HEK293T (cell line): Measurements from ENCODE around the gene PITPNC1.

ENCODE experiments used
- CTCF ChIA-PET: fragments of 350-600 bp; formaldehyde crosslinking; extraction: SDS; loops from one replicate; lab custom pipeline; 2021; ENCODE audit warnings: antibody characterized with exemption, inconsistent platforms; lab: Yijun Ruan, JAX
- POLR2A ChIA-PET: fragments of 350-600 bp; formaldehyde crosslinking; extraction: SDS; loops from one replicate; lab custom pipeline; 2020; ENCODE audit warnings: antibody characterized with exemption, inconsistent platforms; lab: Yijun Ruan, JAX
- DNase-seq: peaks from one replicate; pipeline ENCODE4 v3.0.0; 2012; ENCODE audit warnings: mixed read lengths; ENCODE audit errors: extremely low spot score
- ARNT ChIP-seq: fragments of 450-650 bp; IDR thresholded peaks from 2 replicates; pipeline ENCODE4 v1.6.1; 2017; ENCODE audit warnings: mild to moderate bottlenecking
- BHLHE40 ChIP-seq: fragments of 450-650 bp; IDR thresholded peaks from 2 replicates; pipeline ENCODE4 v1.6.1; 2016; ENCODE audit warnings: mild to moderate bottlenecking, moderate library complexity, borderline replicate concordance
- CTBP1 ChIP-seq: fragments of 450-650 bp; IDR thresholded peaks from 2 replicates; pipeline ENCODE4 v1.6.1; 2016; ENCODE audit warnings: borderline replicate concordance
- ELF4 ChIP-seq: fragments of 450-650 bp; IDR thresholded peaks from 2 replicates; pipeline ENCODE4 v1.6.1; 2017; ENCODE audit warnings: antibody characterized with exemption
- FOXA1 ChIP-seq: fragments of 450-650 bp; IDR thresholded peaks from 2 replicates; pipeline ENCODE4 v1.6.1; 2016; ENCODE audit warnings: mild to moderate bottlenecking
- FOXK2 ChIP-seq: fragments of 450-650 bp; IDR thresholded peaks from 2 replicates; pipeline ENCODE4 v1.6.1; 2016; ENCODE audit warnings: mild to moderate bottlenecking
- FOXM1 ChIP-seq: fragments of 450-650 bp; IDR thresholded peaks from 2 replicates; pipeline ENCODE4 v1.6.1; 2017; ENCODE audit warnings: mild to moderate bottlenecking, borderline replicate concordance
- HDGF ChIP-seq: fragments of 450-650 bp; IDR thresholded peaks from 2 replicates; pipeline ENCODE4 v1.6.1; 2017; ENCODE audit warnings: antibody characterized with exemption, borderline replicate concordance
- L3MBTL2 ChIP-seq: fragments of 450-650 bp; conservative IDR thresholded peaks from 2 replicates; pipeline ENCODE4 v1.6.1; 2016; ENCODE audit warnings: mild to moderate bottlenecking
- LEF1 ChIP-seq: fragments of 450-650 bp; IDR thresholded peaks from 2 replicates; pipeline ENCODE4 v1.6.1; 2017; ENCODE audit warnings: mild to moderate bottlenecking, borderline replicate concordance
- NFRKB ChIP-seq: fragments of 450-650 bp; IDR thresholded peaks from 2 replicates; pipeline ENCODE4 v1.6.1; 2016; ENCODE audit warnings: mild to moderate bottlenecking, moderate library complexity
- SP1 ChIP-seq: fragments of 450-650 bp; IDR thresholded peaks from 2 replicates; pipeline ENCODE4 v1.6.1; 2017
- SUZ12 ChIP-seq: fragments of 450-650 bp; IDR thresholded peaks from 2 replicates; pipeline ENCODE4 v1.6.1; 2016; ENCODE audit warnings: mild to moderate bottlenecking
- TARDBP ChIP-seq: fragments of 450-650 bp; IDR thresholded peaks from 2 replicates; pipeline ENCODE4 v1.6.1; 2016
- ZNF384 ChIP-seq: fragments of 450-650 bp; IDR thresholded peaks from 2 replicates; pipeline ENCODE4 v1.6.1; 2016
- TF ChIP-seq, protein P1 (sequence below): fragments of 450-650 bp; IDR thresholded peaks from 2 replicates; pipeline ENCODE4 v1.6.1; 2016

The PITPNC1 gene

DNA sequence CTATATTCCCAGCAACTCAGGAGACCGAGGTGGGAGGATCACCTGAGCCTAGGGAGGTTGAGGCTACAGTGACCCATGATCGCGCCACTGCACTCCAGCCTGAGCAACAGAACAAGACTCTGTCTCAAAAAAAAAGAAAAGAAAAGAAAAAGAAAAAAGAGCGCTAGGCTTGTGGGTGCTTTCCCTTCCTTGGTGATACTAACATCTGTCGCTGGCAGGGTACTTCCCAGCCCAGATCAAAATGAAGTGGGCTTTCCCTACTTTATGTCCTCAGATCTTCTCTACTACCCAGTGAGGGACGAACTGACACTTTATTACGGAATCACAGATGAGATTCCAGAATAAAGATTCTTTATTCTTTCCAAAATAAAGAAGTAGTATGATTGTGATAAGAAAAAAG is 236.9 kb downstream of the PITPNC1 start:
- ChIA-PET CTCF (no interaction called here), POLR2A (no interaction called here)
- TF ChIP-seq CTBP1 (no peak), SUZ12 (no peak), FOXM1 (no peak), BHLHE40 (no peak), FOXA1 (no peak)
- TF ChIP-seq, protein P1, sequence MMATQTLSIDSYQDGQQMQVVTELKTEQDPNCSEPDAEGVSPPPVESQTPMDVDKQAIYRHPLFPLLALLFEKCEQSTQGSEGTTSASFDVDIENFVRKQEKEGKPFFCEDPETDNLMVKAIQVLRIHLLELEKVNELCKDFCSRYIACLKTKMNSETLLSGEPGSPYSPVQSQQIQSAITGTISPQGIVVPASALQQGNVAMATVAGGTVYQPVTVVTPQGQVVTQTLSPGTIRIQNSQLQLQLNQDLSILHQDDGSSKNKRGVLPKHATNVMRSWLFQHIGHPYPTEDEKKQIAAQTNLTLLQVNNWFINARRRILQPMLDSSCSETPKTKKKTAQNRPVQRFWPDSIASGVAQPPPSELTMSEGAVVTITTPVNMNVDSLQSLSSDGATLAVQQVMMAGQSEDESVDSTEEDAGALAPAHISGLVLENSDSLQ: no peak

DNA sequence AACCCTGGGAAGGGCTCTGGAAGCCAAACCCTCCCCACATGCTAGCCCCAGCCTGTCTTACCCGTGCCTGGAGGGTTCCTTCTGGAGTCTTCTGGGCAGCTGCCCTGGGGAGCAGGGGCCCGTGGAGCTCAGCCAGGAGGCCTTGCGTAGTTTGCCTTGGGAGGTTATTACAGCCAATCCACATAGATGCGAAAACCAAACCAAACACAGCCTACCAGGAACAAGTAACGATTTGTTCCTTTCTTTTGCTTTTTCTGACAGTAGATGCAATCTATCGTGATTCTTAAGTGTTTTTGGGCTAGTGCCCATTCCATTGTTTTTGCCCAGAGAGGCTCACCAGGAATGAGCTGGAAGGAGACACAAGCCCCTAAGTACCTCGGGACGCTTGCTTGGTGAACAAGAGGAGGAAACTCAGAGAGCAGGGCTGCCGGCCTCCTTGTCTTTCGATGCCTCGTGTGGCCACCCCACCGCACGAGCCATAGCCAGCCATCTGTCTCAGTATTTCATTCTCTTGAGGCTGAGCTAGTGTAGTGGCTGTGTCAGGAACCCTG is 238.0 kb downstream of the PITPNC1 start:
- DNase-seq: no peak
- TF ChIP-seq BHLHE40 (no peak), ELF4 (no peak), ARNT (no peak), FOXK2 (no peak), HDGF (no peak), NFRKB (no peak), SUZ12 (no peak), L3MBTL2 (no peak)
- TF ChIP-seq, protein P1: no peak
- CTCF ChIA-PET: interaction anchor here (1.1 to 1.5 kb wide), 2 partner anchors 12 to 236 kb away, joined by 3 to 10 read pairs; no protein-coding TSS in a partner anchor
- POLR2A ChIA-PET: no interaction called here

More for the DNA sequence above, 236.9 kb downstream of the PITPNC1 start:
- DNase-seq: no peak

DNA sequence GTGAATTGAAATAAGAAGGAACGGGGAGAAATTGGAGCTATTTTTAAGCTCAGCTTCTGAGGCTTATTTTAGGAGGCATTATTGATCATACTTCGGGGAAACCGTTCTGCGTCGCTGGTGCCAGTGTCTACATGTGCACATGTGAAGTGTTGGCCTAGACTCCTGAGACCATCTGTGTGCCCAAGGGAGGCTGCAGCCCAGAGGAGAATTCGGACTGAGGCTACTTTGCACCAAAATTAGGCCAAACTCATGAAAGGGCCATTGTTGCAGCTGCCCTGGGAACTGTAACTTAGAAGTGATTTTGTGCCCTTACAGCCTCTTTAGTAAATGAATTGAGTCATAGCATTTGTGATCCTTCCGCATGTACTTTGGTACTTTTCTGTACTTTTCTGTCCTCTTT is 238.7 kb downstream of the PITPNC1 start:
- TF ChIP-seq SP1 (no peak), HDGF (no peak), L3MBTL2 (no peak), ZNF384 (no peak), ELF4 (no peak), BHLHE40 (no peak), NFRKB (no peak)
- ChIA-PET POLR2A (no interaction called here), CTCF (interaction anchor here (1.1 to 1.5 kb wide), 2 partner anchors 12 to 237 kb away, joined by 3 to 10 read pairs; no protein-coding TSS in a partner anchor)
- no peak for DNase-seq

DNA sequence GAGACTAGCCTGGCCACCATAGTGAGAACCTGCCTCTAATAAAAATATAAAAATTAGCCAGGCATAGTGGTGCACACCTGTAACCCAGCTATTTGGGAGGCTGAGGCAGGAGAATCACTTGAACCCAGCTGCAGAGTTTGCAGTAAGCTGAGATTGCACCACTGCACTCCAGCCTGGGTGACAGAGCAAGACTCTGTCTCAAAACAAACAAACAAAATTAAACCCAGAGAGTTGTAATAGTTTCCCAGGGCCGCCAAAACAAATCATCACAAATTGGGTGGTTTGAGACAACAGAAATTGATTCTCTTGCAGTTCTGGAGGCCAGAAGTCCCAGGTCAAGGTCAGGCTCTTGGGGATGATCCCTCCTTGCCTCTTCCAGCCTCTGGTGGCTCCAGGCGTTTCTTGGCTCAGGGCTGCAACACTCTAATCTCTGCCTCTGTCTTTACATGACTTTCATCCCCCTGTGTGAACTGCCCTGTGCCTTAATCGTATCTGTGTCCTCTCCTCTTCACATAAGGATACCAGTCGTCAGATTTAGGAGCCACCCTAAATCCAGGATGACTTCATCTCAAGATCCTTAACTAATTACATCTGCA is 240.3 kb downstream of the PITPNC1 start:
- ChIA-PET CTCF (no interaction called here), POLR2A (no interaction called here)
- no peak for DNase-seq
- TF ChIP-seq NFRKB (no peak), TARDBP (no peak), FOXA1 (no peak), ARNT (no peak), BHLHE40 (no peak), CTBP1 (no peak), L3MBTL2 (no peak), FOXM1 (no peak), HDGF (no peak), LEF1 (no peak), SUZ12 (no peak), ZNF384 (no peak), FOXK2 (no peak), ELF4 (no peak), SP1 (no peak)
- TF ChIP-seq, protein P1: no peak

DNA sequence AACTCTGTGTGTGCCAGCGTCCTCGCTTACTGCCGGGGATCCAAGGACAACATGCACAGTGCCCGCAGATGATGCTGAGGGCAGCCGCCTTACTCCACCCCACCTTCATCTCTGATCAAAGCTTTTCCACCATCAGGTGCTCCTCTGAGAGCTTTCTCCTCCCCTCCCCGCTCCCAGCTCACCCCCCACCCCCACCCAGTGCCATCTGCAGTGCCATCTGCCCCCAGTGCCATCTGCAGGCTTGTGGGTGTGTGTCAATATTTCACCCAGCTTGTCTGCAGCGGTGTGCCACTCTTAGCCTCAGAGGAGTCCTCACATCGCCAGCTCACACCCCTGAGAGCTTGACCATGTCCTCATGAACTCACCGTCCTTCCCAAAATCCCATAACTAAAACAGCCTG is 242.5 kb downstream of the PITPNC1 start:
- no peak for DNase-seq
- ChIA-PET POLR2A (no interaction called here), CTCF (interaction anchor here (0.5 kb wide), 1 partner anchor 93 kb away, joined by 3 read pairs; no protein-coding TSS in a partner anchor)
- TF ChIP-seq NFRKB: no peak

DNA sequence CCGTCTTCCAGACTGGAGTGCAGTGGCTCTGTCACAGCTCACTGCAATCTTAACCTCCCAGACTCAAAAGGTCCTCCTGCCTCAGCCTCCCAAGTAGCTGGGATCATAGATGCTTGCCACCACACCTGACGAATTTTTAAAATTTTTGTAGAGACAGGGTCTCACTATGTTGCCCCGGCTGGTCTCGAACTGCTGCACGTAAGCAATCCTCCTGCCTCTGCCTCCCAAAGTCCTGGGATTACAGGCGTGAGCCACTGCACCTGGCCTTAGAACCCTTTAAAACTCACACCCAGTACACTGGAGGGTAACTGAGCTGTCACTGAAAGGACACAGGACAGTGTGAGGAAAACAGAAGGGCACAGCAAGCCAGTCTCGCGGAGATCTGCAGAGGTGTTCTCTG is 243.0 kb downstream of the PITPNC1 start:
- ChIA-PET CTCF (interaction anchor here (0.5 to 0.7 kb wide), 2 partner anchors 62 to 93 kb away, joined by 3 read pairs; no protein-coding TSS in a partner anchor), POLR2A (no interaction called here)
- no peak for DNase-seq
- TF ChIP-seq ARNT (no peak), CTBP1 (no peak), NFRKB (no peak), LEF1 (no peak), TARDBP (no peak), L3MBTL2 (no peak)

DNA sequence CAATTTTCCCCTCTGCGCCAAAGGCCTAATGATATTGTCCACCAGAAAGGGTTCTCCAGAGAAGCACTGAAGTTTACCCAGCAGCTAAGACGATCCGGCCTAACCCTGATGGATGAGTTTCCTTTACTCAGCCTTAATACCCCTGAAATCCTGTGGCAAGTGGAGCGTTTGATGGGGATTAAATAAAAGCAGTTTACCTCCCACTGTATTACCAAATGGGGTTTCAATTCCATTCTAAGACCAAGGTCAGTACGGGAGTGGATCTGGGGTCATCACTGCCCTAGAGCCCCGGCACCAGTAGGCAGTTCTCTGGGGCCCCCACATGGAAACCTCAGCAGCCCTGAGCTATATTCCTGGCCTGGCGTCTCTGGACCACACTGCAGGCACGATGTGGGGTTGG is 243.6 kb downstream of the PITPNC1 start:
- DNase-seq: no peak
- no peak for TF ChIP-seq NFRKB
- TF ChIP-seq FOXK2: no peak
- TF ChIP-seq BHLHE40: no peak
- no peak for TF ChIP-seq L3MBTL2
- no peak for TF ChIP-seq ARNT
- TF ChIP-seq CTBP1: no peak
- TF ChIP-seq LEF1: no peak
- TF ChIP-seq ELF4: no peak
- TF ChIP-seq FOXM1: no peak
- no peak for TF ChIP-seq SUZ12
- no peak for TF ChIP-seq ZNF384
- TF ChIP-seq TARDBP: no peak
- TF ChIP-seq, protein P1: no peak
- TF ChIP-seq FOXA1: no peak
- TF ChIP-seq SP1: no peak
- no peak for TF ChIP-seq HDGF
- ChIA-PET POLR2A (no interaction called here), CTCF (interaction anchor here (0.7 kb wide), 1 partner anchor 63 kb away, joined by 3 read pairs; no protein-coding TSS in a partner anchor)
